GM18520 (cell line): ENCODE data around the gene MEPCE.

ENCODE experiments used
- ATAC-seq: cut with Tn5 transposase; IDR thresholded peaks from one replicate; pipeline ENCODE4 v1.9.1; 2021; ENCODE audit not compliant: unreplicated experiment

MEPCE gene

GRCh38 chr7:100407285-100408180, 22.1 kb upstream of the MEPCE start:
- ATAC-seq = peak; percentile 50

DNA sequence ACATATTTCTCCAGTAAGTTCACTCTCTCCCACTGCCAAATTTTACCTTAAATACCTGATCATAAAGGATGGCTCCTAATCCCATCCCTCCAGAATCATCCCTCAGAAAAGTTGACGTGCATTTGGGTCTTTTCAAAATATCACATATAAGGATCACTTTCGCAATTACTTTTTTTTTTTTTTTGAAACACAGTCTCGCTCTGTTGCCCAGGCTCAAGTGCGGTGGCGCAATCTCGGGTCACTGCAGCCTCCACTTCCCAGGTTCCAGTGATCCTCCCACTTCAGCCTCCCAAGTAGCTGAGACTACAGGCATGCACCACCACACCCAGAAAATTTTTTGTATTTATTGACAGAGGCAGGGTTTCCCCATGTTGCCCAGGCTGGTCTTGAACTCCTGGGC, 18.5 kb upstream of the MEPCE start:
- no peak for ATAC-seq

- no peak for ATAC-seq
Observed at GRCh38 chr7:100413346-100413745, 16.3 kb upstream of the MEPCE start.

DNA sequence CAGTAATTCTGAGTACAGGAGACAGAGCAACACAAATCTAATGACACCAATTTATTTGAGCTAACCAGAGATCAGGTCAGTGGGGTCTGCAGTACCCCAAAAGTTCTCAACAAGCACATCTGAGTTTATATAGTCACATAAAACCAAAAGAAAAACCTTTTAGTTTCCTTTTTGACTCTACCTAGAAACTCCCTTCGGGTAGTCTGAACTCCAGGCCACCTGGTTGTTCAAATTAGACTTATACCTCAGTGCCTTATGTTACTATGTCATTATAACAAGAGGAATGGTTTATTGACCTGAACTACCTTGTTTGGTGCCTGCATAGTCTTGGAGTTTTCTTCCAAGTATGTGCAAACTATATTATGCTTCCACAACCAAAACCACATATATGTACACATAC, 15.7 kb upstream of the MEPCE start:
- ATAC-seq = no peak

DNA sequence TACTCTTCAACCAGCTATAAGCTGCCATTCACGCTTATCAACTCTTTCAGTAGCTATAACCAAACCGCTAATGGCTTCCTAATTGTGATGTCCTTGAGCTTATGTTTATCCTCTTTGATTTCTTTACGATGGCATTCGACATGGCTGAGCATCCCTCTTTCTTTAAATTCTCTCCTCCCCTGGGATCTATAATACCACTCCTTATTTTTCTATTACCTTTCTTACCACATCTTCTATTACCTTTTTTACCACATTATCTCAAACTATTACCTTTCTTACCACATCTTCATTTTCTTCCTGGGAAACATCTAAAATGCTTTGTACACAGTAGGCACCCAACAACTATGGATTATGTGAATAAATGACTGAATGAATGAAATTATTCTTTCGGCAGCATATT, 14.2 kb upstream of the MEPCE start:
- no peak for ATAC-seq

DNA sequence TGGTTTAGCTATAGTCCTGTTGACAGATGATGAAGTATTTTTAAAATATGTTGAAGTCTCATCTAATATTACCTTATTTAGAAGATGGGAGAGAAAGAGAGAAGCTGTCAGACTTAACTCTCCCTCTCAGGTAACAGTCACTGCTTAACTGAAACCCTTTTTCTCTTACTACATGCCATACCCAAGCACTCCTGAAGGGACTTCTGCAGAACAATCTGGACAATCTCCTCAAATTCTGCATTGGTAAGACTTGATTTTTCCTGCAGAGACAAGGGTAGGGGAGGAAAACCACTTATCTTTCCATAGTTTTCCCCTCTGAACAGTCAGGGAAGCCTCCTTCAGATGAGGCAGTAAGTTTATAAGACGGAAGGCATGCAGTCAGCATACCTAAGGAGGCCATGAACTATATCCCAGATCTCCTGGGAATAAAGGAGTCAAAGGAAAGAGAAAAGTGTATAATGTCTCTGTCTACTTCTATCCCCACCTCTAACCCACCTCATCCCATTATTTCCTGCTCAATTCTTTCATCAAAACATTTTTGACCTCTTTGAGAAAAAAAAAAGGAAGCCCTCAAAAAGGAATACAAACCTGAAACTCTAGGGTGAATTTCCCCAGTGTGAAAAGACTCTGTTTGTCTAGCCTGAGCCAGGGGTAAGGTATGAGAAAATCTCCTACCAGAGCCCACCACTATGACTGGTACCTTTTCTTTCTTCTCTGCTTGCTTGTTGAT, 10.5 kb upstream of the MEPCE start:
- ATAC-seq = no peak

- ATAC-seq = no peak
Observed at GRCh38 chr7:100419660-100420226, 9.9 kb upstream of the MEPCE start.

GRCh38 chr7:100423315-100423714, 6.3 kb upstream of the MEPCE start:
- ATAC-seq = no peak

DNA sequence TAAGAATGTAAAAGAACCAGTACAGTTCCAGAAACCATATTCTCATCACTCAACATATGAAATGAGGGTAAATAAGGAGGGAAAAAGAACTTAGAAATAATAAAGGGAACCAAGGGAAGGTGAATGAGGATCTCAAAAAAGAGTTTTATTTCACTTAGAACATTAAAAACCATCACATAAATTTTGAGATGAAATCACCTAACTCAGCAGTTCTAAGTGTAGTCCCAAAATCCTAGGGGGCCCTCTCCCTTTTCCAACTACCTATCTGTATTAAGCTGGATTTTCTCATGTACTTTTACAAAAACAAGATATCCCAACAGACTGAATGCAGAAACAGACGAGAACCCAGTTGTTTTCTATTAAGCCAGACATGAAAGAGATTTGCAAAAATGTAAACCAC, 4.3 kb upstream of the MEPCE start:
- no peak for ATAC-seq

GRCh38 chr7:100426516-100426915, 3.1 kb upstream of the MEPCE start:
- ATAC-seq = no peak

- ATAC-seq = no peak
Observed at GRCh38 chr7:100427762-100428198, 1.9 kb upstream of the MEPCE start.

DNA sequence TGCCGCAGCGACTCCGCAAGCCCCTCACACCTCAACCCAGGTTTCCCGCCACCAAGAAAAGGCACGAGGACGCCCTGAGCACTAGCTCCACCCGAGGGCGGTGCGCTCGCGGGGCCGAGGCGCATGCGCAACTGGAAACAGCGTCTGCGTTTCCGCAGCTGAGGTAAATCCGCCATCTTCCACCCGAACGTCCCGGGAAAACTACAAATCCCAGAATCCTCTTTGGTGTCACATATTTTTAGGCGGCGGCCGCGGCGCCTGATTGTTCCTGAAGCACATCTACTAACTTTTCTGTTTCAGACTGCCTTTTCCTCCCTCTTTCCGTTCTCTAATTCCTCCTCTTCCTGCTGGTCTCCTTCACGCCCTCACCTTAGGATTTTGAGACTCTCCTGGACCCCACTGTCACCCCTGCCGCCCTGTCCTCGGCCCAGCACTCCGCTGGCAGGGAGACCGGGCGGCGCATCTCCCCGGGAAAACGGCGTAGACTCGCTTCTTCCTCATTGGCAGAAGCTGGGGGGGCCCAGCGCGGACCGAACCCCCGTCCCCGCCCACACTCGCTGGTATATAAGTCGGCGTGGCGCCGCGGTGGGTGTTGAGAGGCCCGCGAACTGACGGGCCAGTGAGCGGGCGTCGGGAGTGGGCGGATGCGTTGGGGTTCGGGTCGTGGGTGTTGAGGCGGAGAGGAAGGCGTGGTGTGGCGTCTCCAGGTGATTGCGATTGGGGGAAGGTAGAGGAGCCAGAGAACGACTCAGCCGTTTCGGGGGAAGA, 1.2 kb upstream of the MEPCE start, which contains the start of gene ZCWPW1:
TSS of gene ZCWPW1 (minus strand) at position 505 of the 768 bp plus-strand sequence. CDS start 8,054 bp downstream, outside the sequence.
- ATAC-seq = peak; percentile 35

DNA sequence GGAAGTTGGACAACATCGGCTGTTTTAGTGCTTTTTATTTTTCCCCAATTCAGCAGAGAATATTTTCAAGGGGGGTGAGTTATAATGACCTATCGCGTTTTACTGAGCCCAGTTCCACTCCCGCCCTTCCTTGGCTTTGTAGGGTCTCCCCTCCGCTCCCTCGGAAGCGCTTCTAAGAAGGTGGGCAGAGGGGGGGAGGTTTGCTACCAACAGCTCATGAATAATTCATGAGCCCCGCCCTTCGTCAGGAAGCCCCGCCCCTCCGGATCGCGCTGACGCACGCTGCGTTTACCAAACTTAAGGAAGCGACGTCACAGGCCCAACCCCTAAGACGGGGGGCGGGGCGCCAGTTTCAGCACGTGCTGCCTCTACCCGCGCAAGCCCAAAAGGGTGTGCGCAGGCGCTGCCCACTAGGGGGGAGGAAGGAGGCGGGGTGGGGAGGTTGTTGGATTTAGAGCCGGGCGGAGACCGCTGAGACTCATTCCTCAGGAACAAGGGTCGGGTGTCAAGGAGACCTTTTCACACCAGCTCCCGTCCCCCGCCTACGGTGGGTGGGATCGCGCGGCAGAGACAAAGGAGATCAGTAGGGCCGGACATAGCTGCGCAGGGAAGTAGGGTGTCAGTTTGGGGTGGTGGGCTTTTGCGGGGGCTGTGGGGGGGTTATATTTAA, 529 bp upstream of the MEPCE start:
- peak; percentile 23 for ATAC-seq

- ATAC-seq = no peak
Observed at GRCh38 chr7:100430493-100431285, 1.1 kb downstream of the MEPCE start.

DNA sequence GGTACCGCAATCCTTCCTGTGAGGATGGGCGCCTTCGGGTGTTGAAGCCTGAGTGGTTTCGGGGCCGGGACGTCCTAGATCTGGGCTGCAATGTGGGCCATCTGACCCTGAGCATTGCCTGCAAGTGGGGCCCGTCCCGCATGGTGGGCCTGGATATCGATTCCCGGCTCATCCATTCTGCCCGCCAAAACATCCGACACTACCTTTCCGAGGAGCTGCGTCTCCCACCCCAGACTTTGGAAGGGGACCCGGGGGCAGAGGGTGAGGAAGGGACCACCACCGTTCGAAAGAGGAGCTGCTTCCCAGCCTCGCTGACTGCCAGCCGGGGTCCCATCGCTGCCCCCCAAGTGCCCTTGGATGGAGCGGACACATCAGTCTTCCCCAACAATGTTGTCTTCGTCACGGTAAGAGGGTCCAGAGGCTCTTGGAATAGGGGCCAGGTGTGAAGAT, 1.7 kb downstream of the MEPCE start:
- ATAC-seq = no peak

DNA sequence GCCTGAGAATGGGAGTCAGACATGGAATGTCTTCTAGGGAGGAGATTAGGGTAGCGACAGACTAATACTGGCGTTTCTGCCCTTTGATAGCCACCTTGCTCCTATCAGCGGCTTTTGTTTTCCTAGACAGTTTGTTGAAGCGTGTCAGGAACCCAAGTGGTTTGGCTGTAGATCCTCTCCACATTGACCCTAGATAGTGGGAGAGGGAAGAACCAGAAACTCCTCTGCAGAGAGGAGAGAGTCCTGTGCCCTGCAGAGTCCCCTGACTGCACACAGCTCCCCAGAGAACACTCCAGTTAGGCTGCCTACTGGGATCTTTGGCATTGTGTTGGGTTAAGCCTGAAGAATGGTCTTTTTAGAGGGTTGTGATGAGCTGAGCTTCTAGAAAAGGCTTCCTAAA, 2.4 kb downstream of the MEPCE start:
- no peak for ATAC-seq

- no peak for ATAC-seq
Observed at GRCh38 chr7:100432621-100433275, 3.1 kb downstream of the MEPCE start.

DNA sequence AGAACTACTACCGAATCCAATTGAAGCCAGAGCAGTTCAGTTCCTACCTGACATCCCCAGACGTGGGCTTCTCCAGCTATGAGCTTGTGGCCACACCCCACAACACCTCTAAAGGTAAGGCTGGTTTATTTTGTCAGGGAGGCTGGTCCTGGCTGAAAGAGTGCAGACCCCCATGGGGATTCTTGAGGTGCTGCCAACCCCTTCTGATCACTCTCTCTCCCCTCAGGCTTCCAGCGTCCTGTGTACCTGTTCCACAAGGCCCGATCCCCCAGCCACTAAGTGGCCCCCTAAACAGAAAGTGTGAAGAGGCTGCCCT, 3.6 kb downstream of the MEPCE start:
- no peak for ATAC-seq

GRCh38 chr7:100433592-100434296, 4.1 kb downstream of the MEPCE start:
- no peak for ATAC-seq
